Fibroblast of mammary gland (primary cell): ENCODE measurements around the gene PERCC1.

Experiments
- DNase-seq: peaks from one replicate; pipeline ENCODE4 v3.0.0-alpha.2; 2010; ENCODE audit warnings: low read depth
- H3K4me3 ChIP-seq: 2 replicates; pipeline ENCODE4 v1.5.1; 2011; ENCODE audit warnings: low read depth, mild to moderate bottlenecking, low read length, moderate library complexity; ENCODE audit not compliant: control insufficient read depth
- TF ChIP-seq, protein P1 (sequence below): conservative IDR thresholded peaks from 2 replicates; pipeline ENCODE4 v1.5.1; 2011; ENCODE audit warnings: low read depth, low read length, inconsistent platforms; ENCODE audit not compliant: control insufficient read depth, insufficient read depth

Gene PERCC1

DNA sequence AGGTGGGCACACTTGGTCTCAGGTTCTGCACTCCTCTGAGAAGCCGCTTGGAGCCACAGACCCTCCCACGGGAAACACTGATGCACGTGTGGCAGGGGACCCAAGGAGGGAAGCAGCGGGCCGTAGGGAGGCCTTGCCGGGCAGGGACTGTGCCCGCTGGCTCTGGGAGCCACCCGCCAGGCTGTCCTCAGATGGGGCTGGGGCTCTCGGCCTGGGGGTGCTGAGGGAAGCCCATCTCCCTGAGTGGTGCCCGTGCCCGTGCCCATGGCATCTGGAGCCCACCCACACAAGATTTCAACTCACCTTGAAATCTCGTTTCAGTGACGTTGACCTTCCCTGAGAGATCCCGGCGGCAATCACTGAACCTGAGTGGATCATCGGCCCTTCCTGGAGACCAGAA is 26.1 kb downstream of the PERCC1 start:
- H3K4me3 ChIP-seq, result no peak overlapping the region
- TF ChIP-seq, protein P1, sequence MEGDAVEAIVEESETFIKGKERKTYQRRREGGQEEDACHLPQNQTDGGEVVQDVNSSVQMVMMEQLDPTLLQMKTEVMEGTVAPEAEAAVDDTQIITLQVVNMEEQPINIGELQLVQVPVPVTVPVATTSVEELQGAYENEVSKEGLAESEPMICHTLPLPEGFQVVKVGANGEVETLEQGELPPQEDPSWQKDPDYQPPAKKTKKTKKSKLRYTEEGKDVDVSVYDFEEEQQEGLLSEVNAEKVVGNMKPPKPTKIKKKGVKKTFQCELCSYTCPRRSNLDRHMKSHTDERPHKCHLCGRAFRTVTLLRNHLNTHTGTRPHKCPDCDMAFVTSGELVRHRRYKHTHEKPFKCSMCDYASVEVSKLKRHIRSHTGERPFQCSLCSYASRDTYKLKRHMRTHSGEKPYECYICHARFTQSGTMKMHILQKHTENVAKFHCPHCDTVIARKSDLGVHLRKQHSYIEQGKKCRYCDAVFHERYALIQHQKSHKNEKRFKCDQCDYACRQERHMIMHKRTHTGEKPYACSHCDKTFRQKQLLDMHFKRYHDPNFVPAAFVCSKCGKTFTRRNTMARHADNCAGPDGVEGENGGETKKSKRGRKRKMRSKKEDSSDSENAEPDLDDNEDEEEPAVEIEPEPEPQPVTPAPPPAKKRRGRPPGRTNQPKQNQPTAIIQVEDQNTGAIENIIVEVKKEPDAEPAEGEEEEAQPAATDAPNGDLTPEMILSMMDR, result no peak
- DNase-seq, result no peak

DNA sequence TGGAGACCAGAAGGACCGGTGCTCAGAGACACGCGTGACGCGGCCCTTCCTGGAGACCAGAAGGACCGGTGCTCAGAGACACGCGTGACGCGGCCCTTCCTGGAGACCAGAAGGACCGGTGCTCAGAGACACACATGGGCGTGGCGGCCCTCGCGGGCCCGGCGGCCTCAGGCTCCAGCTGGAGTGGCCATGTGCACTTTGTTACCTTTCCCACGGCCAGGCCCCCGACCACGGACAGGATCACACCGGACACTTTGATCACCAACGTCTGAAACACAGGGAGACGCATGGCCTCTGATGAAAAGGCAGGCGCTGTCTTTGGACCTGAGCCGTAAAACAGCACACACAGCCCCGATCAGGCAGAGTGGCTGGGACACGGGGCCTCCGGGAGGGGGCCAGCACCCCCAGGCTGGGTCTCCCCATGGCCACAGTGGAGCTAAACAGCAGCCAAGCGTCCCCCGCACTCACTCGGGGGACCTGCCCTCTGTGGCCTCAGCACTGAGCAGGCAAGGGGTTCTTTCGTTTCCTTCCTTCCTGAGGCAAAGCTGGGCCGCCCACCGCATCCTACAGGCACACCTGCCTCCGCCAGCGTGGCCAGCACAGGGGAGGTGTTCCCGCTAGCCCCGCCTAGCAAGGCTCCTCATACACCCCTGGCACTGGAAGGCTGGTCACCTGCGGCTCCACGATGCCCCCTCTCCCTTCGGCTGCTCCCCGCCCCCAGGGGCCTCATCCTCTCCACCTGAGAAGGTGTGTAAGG is 26.8 kb downstream of the PERCC1 start:
- no peak for DNase-seq
- TF ChIP-seq, protein P1, result no peak

DNA sequence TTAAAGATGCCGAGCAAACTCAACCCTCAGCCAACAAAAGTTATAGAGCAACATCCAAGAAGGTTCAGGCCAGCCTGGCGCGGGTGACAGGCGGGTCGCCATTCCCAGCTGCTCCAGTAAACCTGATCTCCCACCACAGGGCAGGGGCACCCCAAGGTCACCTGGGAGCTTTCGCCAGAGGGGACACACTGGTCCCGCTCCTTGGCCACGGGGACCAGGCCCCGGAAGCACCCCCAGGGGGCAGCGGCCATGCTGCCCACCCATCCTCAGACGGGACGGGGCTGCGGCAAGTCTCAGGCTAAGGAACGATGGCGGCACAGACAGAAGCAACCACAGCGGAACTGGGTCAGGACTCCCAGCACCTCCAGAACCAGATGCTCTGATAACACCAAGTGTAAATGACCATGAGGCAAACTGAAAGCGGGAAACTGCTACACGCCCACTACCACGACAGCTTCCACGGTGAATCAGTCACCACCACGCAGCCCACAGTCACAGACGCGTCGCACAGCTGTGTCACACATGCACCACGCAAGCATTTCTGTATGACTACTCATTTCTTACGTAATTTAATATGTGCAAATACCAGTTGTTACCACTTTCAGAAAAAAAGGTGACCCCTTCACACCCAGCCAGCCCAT is 27.6 kb downstream of the PERCC1 start:
- peak; percentile 57 for DNase-seq
- no peak overlapping the region for H3K4me3 ChIP-seq
- TF ChIP-seq, protein P1, result no peak

More for the DNA sequence above, 26.8 kb downstream of the PERCC1 start:
- no peak overlapping the region for H3K4me3 ChIP-seq

DNA sequence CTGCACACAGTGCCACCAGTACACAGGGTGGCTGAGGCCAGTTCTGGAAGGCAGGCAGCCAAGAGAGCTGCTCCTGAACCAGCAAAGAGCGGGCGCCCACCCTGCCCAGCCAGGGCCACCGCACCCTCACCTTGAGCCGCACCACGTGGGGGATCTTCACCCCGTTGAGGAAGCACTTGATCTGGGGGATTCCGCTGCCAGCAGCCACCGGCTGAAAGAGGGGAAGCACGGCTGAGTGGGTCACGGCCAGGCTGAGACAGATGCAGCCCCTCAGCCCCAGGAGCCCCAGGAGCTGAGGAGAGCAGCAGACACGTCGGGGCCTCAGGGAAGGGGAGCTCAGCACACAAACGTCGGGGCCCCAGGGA is 28.1 kb downstream of the PERCC1 start:
- TF ChIP-seq, protein P1, result no peak
- H3K4me3 ChIP-seq, result no peak overlapping the region
- no peak for DNase-seq

DNA sequence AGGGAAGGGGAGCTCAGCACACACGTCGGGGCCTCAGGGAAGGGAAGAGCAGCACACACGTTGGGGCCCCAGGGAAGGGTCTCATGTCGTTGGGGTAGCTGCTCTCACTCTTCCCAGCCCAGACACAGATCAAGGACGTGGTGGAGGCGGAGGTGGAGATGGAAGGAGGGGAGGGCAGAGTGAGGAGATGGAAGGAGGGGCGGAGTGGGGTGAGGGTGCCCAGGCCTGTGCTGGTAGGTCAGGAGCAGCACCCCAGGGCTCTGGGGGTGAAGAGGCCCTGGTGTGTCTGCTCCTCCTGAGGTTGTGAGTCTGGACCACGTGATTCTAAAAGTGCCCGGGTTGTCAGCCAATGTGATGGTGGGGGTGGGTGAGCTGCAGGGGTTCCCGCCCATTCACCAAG is 29.1 kb downstream of the PERCC1 start:
- TF ChIP-seq, protein P1, result no peak
- no peak for DNase-seq

DNA sequence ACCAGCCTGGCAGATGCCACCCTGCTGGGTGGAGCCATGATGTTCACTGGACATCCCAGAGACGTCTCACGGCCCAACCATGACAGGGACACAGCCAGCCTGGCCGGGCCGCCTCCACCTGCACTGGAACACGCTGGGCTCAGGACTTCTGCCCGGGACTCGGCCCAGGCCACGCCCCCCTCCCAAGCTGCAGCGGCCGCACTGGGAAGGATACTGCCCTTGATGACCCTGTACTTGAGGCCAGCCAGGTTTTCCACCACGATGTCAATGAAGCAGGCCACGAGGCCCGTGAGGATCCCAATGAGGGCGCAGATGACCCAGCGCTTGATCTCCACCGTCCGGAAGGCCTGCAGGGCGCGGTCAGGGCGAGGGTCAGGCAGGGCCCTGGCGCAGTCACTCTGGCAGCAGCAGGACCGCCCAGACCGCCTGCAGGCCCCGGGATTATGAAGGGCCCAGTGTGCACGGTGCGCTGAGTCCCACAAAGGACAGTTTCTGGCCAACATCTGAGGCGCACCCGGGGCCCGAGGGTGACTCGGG is 29.8 kb downstream of the PERCC1 start:
- TF ChIP-seq, protein P1, result no peak
- DNase-seq, result no peak
- no peak overlapping the region for H3K4me3 ChIP-seq

More for the DNA sequence above, 29.1 kb downstream of the PERCC1 start:
- no peak overlapping the region for H3K4me3 ChIP-seq

DNA sequence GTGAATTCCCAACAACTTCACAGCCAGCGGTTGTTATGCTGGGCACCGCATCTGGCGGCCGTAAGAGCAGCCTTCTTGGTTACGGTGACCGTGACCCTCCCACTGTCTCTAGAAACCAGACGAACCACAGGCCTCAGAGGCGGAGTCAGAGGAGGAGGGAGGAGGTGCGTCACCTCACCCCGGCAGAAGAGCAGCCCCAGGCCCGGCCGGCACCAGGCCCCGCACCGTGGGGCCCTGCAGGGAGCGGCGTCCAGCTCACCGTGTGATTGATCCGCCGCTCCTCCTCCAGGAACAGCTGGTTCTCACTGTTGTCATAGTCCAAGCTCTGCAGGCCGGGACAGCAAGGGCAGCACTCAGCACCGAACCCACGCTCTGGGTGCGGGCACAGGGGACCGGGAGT is 30.3 kb downstream of the PERCC1 start:
- H3K4me3 ChIP-seq, result no peak overlapping the region
- TF ChIP-seq, protein P1, result no peak
- DNase-seq, result no peak
